GM21526 (cell line): ENCODE data around the gene FCHSD2.

ENCODE experiments used
- ATAC-seq: cut with Tn5 transposase; IDR thresholded peaks from one replicate; pipeline ENCODE4 v1.9.1; 2021; ENCODE audit warnings: moderate library complexity; ENCODE audit not compliant: unreplicated experiment, low FRiP score

Gene FCHSD2

DNA sequence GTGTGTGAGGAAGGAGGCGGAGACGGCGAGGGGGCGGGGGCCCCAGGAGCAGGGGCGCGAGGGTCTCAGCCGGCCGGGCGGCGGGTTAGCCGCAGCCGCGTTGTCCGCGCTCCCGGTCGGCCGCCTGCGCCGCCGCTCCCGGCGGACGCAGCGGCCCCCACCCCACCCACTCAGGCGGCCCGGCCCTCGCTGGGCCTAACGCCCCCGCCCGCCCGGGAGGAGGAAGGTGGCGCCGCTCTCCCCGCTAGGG is at the start of gene FCHSD2:
FCHSD2 (minus strand) TSS at position 191 of the 250 bp plus-strand sequence. CDS start 441 bp downstream, outside the sequence.
- peak; percentile 20 for ATAC-seq

GRCh38 chr11:73191151-73191550 is 49.0 kb upstream of the FCHSD2 start:
- ATAC-seq, result no peak

DNA sequence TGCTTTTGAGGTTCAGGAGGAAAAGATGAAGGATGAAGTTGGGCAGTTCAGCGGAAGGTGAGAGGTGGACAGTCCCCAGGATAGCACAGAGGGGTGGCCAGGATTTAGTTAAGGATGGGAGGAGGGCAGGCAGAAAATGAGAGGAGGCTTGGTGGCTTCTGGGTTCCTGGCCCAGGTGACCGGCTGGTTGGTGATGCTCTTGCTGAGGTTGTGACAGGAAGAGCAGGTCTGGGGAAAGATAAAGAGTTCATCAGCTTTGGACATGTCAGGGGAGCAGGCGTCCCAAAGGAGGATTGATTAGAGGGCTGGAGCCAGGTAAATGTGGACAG is 48.4 kb upstream of the FCHSD2 start:
- ATAC-seq, result no peak

- ATAC-seq, result no peak
These were observed 47.8 kb upstream of the FCHSD2 start for GRCh38 chr11:73189723-73190556.

DNA sequence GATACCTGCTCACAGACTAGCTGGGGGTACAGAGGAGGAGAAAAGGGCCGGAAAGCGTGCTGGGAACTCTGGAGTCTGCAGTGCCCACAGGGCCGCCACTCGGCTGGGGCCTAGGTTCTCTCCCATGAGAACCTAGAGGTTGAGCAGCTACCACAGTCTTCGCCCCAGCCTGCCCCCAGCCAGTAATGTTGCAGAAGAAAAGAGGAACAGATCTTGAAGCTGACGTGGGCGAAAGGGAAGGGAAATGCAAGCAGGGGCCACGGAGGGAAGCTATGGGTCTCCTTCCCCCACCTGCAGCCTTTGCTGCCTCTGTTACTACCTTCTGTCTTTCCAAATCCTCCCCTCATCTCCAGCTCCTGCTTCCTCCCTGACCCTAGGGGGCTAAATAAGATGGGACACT is 47.2 kb upstream of the FCHSD2 start:
- no peak for ATAC-seq

DNA sequence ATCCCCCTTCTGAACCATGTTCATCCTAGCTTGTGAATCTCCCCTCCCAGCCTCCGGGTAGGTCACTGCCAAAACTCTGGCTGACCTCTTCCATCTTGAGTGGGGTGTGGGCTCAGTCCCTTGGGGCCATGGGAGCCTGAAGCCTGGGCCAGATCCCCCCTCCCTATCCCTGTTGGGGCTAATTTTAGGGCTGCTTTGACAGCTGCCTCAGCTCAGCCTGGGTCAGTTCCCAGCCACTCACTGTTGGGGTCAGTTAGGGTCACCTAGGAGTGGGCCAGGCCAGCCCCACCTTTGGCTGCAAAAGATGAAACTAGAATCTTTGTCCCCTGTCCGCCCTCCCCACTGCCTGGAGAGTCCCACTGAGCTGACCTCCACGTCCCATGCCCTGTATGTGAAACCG is 46.2 kb upstream of the FCHSD2 start:
- no peak for ATAC-seq

DNA sequence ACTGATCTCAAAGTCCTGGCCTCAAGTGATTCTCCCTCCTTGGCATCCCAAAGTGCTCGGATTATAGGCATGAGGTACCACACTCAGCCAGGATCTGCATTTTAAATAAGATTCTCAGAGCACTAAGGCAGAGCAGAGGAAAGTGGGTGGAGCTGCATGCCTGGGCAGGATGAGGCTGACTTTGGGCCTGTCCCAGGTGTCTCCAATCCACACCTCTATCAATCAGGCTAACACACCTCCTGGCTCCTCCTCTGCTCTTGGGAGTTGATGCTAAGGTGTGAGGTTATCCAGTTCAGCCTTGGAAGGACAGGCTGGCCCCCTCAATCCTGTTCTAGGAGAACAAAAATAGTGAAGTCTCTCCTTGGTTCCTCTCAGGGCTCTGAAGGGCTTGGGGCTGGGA is 45.7 kb upstream of the FCHSD2 start:
- ATAC-seq, result no peak

- no peak for ATAC-seq
These were observed 44.8 kb upstream of the FCHSD2 start for GRCh38 chr11:73186886-73187285.

- ATAC-seq, result no peak
These were observed 44.3 kb upstream of the FCHSD2 start for GRCh38 chr11:73186294-73186850.

DNA sequence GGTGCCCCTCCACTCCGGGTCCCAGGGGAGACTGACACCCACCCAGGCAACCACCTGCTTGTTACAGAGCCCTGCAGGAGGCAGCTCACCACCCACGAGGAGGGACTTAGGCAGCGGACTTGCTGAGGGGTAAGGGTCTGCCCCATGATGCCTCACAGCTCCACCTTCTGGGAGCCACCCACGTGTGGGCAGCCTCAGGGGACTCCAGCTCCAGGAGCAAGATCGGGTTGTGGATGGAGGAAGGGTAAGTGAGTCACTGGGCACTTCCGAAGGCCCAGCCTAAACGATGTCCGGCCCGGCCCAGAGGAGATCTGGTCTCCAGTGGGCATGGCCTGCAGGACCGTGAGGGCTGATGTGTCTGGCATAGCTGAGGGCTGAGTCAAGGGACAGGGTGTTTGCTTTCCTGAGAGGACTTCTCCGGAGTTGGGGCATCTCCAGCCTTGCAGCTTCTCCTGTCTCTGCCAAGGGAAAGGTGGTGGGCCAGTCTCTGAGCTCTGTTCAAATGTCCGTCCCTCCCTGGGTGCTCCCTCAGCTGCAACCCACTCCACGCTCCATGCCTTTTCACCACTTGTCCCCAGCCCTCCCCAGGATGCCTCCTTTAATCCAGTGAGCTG is 43.7 kb upstream of the FCHSD2 start:
- ATAC-seq, result no peak

DNA sequence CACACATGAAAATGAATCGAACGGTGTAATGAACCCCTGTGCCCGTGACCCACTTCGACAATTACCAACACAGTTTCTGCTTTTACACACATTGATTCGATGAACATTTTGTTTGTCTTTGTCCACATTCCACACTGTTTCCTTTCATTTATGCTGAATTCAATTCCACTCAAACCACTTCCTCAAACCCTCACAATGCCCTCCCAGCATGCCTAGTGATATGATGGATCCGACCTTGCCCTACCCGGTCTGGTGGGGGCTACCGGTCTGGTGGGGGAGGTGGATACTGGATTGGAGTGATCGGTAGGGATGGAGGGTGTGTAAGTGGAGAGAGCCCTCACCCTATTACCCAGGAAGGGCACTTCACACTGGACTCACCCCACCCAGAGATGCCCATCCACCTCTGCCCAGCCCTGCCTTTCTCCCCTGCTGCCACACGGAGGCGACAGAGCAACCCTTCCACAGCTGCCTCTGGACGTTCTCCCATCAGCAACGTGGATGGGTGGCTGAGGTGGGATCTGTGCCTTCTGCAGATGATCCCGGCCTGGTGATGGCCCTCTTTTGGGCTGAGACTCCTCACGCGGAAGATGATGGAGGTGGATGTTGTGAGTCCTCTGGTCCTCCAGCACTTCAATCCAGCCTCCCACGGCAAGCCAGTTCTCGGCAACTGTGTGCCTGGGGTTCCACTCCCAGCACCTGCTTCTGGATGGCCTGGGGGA is 43.0 kb upstream of the FCHSD2 start:
- ATAC-seq, result no peak

- no peak for ATAC-seq
These were observed 40.8 kb upstream of the FCHSD2 start for GRCh38 chr11:73182824-73183321.

DNA sequence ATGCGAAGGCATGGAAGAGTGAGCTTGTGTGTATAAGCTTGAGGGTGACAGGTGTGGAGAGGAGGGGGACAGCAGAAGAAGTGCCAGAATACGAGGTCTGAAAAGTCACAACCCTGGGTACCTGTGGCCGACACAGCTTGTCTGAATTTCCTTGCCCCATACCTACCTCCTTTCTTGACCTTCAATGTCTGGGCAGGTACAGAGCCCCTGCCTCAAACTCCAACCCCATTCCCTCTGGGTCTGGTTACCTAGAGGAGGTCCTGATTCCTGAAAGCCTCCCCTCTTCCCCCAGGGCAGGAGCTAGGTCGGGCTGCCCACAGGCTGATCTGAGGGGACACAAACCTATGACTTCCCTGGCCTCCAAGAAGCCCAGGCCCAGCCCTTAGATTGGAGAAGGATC is 36.6 kb upstream of the FCHSD2 start:
- no peak for ATAC-seq

DNA sequence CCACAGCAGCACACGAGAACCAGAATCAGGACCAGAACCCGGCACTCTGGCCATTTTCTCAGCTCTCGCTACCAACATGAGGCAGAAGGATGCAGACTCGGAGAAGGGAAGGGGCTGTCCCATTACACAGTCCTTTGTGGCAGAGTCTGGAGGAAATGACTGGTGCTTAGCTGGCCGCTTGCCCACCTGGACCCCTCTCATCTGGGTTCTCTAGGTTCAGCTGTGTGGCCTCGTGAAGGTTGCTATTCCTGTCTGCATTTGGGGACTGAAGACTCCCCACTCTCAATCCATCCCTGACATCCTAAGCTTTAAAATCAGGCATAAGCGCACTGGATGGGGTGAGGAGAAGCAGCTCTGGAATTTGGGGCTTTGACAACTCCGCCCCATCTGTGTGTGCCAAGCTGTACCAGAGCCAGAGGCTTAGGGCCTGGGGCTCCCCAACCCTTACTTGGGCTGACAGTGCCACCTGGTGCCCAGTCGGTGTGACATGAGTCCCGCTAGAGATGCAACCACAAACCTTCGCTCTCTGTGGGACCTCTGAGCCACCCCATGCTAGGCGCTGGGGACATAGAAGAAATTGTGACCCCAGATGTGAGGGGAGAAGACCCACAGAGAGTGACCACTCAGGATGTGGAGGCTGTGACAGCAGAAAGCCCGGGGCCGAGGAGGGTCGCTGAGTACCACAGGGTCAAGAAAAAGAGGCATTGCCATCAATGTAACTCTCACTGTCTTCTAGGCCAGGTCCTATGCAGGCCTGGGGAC is 35.8 kb upstream of the FCHSD2 start:
- peak; percentile 65 for ATAC-seq

- no peak for ATAC-seq
These were observed 35.3 kb upstream of the FCHSD2 start for GRCh38 chr11:73177380-73177777.

- no peak for ATAC-seq
These were observed 34.7 kb upstream of the FCHSD2 start for GRCh38 chr11:73176874-73177155.

- ATAC-seq, result no peak
These were observed 34.2 kb upstream of the FCHSD2 start for GRCh38 chr11:73176145-73176873.

GRCh38 chr11:73175551-73176144 is 33.5 kb upstream of the FCHSD2 start:
- ATAC-seq, result no peak

DNA sequence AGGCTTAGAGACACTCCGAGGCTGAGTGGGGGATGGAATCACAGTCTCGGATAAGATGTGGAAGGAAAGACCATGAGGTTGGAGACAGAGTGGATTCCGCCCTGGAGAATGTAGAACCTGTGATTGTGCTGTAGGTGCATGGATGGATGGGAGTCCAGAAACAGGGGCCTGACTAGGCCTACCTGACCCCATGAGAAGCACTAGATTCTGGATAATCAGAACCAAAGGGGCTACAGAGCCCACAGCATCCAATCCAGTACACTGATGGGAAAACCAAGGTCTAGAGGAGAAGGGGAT is 32.3 kb upstream of the FCHSD2 start:
- no peak for ATAC-seq
